Fibroblast of pulmonary artery (primary cell): Measurements from ENCODE around the gene ARHGAP40.
A peak's percentile ranks its signal among the peaks of the same experiment; 100 is the strongest.

Source experiments
- DNase-seq: peaks from one replicate; pipeline ENCODE4 v3.0.0-alpha.2; 2010; ENCODE audit warnings: low read depth
- H3K4me3 ChIP-seq: replicated peaks from 2 replicates; pipeline ENCODE4 v1.5.1; 2011; ENCODE audit warnings: low read depth, mild to moderate bottlenecking, control low read depth, low read length, moderate library complexity
- CTCF ChIP-seq: IDR thresholded peaks from 2 replicates; pipeline ENCODE4 v1.5.1; 2011; ENCODE audit warnings: mild to moderate bottlenecking, control low read depth, low read length, inconsistent platforms; ENCODE audit errors: missing control alignments

Gene ARHGAP40

DNA sequence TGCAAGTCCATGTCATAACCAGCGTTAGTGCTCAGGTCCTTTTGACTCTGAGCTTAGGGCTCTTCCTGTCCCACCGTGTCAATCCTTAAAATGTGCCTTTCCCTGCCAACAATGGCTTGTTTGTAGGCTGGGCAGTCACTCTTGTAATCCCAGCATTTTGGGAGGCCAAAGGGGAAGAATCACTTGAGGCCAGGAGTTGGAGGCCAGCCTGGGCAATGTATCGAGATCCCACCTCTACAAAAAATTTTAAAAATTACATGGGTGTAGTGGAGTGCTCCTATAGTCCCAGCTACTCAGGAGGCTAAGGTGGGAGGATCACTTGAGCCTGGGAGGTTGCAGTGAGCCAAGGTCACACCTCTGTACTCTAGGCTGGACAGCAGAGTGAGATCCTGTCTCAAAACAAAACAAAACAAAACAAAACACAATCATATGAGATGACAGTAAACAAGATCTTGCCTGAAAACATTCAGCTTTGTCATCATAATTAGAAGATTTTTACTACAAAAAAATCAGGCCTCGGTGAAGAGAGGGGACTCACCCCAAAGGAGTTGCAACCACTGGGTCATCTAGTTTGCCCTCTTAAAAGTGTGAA is 70.2 kb downstream of the ARHGAP40 start:
- TF ChIP-seq CTCF, result no peak
- H3K4me3 ChIP-seq, result no peak overlapping the region

DNA sequence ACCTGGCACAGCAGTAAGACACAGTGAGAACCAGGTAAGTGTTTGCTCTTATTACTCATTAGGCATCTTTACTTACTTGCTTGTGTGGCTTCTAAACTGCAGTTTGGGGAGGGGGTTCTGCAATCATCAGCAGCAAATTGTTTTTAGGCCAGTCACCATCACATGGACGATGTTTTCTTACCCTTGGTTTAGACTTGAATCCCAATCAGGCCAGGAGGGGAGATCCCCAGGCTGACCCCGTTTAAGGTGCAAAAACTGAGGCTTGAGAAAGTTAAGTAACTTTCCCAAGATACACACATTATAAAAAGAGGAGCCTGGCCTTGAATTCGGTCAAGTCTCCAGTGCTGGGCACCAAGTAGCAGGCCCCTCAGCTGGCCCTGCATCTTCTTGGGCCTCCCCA is 70.9 kb downstream of the ARHGAP40 start:
- DNase-seq, result no peak
- H3K4me3 ChIP-seq, result no peak overlapping the region
- TF ChIP-seq CTCF, result no peak

More for the DNA sequence above, 70.2 kb downstream of the ARHGAP40 start:
- no peak for DNase-seq

- TF ChIP-seq CTCF, result no peak
- no peak for DNase-seq
- H3K4me3 ChIP-seq, result peak overlapping the region; percentile 64
Observed at GRCh38 chr20:38673261-38673660, 71.7 kb downstream of the ARHGAP40 start.

DNA sequence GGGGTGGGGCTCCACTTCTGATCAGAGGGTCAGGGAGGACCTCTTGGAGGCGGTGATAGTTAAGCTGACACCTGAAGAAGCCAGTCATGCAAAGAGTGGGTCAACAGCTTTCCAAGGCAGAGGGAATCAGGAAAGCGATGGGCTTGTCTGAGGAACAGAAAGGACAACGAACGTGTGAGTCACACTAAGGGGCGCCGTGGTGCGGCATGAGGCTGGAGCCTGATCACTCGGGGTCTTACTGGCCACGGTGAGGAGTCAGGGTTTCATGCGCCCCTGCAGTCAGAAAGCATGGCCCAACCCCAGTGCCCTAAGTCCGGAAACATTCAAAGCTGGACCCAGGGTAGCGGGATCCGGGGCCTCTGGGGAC is 72.1 kb downstream of the ARHGAP40 start:
- TF ChIP-seq CTCF, result no peak
- DNase-seq, result no peak
- H3K4me3 ChIP-seq, result peak overlapping the region; percentile 64

GRCh38 chr20:38674092-38674764 is 72.6 kb downstream of the ARHGAP40 start:
- peak; percentile 57 for DNase-seq
- peak overlapping the region; percentile 64 for H3K4me3 ChIP-seq
- no peak for TF ChIP-seq CTCF

- DNase-seq, result no peak
- TF ChIP-seq CTCF, result no peak
- H3K4me3 ChIP-seq, result peak overlapping the region; percentile 64
Observed at GRCh38 chr20:38674765-38675133, 73.1 kb downstream of the ARHGAP40 start.

DNA sequence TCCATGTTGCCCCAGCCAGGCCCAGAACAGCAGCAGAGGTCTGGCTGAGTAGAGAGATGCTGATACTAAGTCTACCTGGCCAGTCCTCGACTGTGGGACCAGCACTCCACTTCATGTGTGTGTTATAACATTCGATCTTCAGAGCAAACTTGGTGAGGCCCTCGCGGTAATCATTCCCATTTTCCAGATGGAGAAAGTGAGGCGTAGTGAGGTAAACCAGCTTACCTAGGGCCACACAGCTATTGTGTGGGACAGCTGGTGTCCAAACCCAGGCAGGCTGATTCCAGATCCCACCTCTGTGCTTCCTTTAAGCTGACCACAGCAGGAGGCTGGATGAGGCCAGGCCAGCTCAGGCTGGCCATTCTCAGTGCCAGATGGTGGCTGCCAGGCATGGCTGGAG is 75.0 kb downstream of the ARHGAP40 start:
- DNase-seq, result no peak
- TF ChIP-seq CTCF, result no peak

More for the DNA sequence above, 75.0 kb downstream of the ARHGAP40 start:
- no peak overlapping the region for H3K4me3 ChIP-seq
